Ovary (tissue), 9 donors: ENCODE results near the gene FOXL3. TPM values are rescaled to one million over a fixed set of nuclear protein-coding genes. Genes with fewer than 3 reads are reported as not detected.

Experiments
- DNase-seq, 5 donors: peaks; one replicate each; pipeline ENCODE4 v3.0.0-alpha.2; 2019 to 2020
- H3K27ac ChIP-seq, 2 donors: fragments of 200-600 bp; one replicate each; pipeline versions ENCODE4 v1.5.1 to v1.8.0; 2019 to 2022
- H3K27me3 ChIP-seq: fragments of 200-600 bp; one replicate; pipeline ENCODE4 v1.8.0; 2022
- H3K36me3 ChIP-seq: fragments of 200-600 bp; sonication (generic); one replicate; pipeline ENCODE4 v1.5.1; 2019
- H3K4me1 ChIP-seq: one replicate; pipeline ENCODE4 v1.8.1; 2013; ENCODE audit warnings: mild to moderate bottlenecking, moderate library complexity; ENCODE audit not compliant: insufficient read depth
- H3K4me3 ChIP-seq: fragments of 200-600 bp; sonication (generic); one replicate; pipeline ENCODE4 v1.5.1; 2017
- H3K9me3 ChIP-seq, 2 donors: fragments of 200-600 bp in 1 of 2; sonication (generic) in 1 of 2; one replicate each; pipeline versions ENCODE4 v1.5.1 to v1.8.1; 2013 to 2019; ENCODE audit warnings: mild to moderate bottlenecking in 1 of 2, moderate library complexity in 1 of 2
- CTCF ChIP-seq, 3 donors: fragments of 450-650 bp in 2 of 3; fragments of 200-600 bp in 1 of 3; IDR thresholded peaks; one replicate each; pipeline versions ENCODE4 v1.5.1 to v1.8.0; 2016 to 2022; ENCODE audit warnings: antibody characterized with exemption in 3 of 3, mild to moderate bottlenecking in 1 of 3
- EP300 ChIP-seq: sonication (generic); formaldehyde crosslinking; IDR thresholded peaks from one replicate; pipeline ENCODE4 v1.6.1; 2017; ENCODE audit warnings: antibody characterized with exemption
- POLR2A ChIP-seq: fragments of 450-650 bp; IDR thresholded peaks from one replicate; pipeline ENCODE4 v1.6.1; 2017; ENCODE audit warnings: antibody characterized with exemption, mild to moderate bottlenecking, moderate library complexity
- WGBS, 3 donors: extraction: QIAGEN DNeasy Blood & Tissue Kit in 1 of 3; methylation state at CpG; one replicate each; pipeline versions ENCODE4 v1.1.5 to v1.1.7; 2013 to 2017; 5-methylcytosine and 5-hydroxymethylcytosine counted together
- intact Hi-C, 4 donors: fragments of 100-400 bp; cut with DNase I; formaldehyde crosslinking; loops; one replicate each; pipeline versions ENCODE4 v1.11.0 to v1.15.1; 2022 to 2023
- polyA plus RNA-seq, 2 donors: library from polyadenylated mRNA; stranded (reverse); fragments of 200-250 nt in 1 of 2; fragments of 350-450 nt in 1 of 2; fragmentation: Illumina TruSeq in 1 of 2; extraction: RNeasy Lipid Tissue Mini Kit (QIAGEN cat#74804) in 1 of 2; gene quantifications; one replicate each; pipeline ENCODE4 v1.2.3, GENCODE V29; 2013 to 2014
- total RNA-seq, 7 donors: library from RNA; depleted of rRNA in 2 of 7; stranded (reverse); fragments of >200 nt in 2 of 7; fragmentation: NEBNext Ultra II Directional in 3 of 7; extraction: Animal tissue kit (Norgen Biotek cat#: 25700) in 3 of 7; gene quantifications; one replicate each; pipeline versions ENCODE4 v1.1.0 to v1.2.4, GENCODE V29; 2016 to 2023
- donor health status: DM: no; HTN: no; CAD: no; lungs with moderate emphysema.
- donor health status: DM: no; HTN: no; CAD: no.
- donor health status: Bipolar disorder and iron deficiency.
- donor health status: DM: yes; HTN: yes; CAD: no.
- donor health status: DM: no; HTN: no; CAD: no.
- donor health status: DM: yes; HTN: yes; CAD: no.

The FOXL3 gene
- total and polyA plus RNA-seq, 9 donors, result not detected

DNA sequence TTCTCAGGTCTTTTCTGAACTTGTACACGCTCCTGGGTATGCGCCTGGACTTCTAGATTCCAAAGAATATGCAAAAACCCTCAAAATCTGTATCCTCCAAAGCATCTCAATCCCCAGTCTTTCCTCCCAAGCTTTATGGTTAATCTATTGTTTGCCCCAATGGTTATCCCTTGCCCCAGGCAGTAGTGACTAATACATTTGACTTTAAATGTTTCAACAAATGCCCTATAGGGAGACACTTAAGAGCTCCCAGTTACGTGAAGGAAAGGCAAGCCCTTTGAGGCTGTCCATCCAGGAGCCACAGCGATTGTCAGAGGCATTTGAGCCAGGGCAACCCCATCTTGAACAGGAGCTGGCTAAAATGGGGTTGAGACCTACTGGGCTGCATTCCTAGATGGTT lies 12.7 kb upstream of the FOXL3 start:
- Histone ChIP-seq H3K4me1 (no peaks in the 10 kb centered on the region), H3K36me3 (no peaks in the 10 kb centered on the region), H3K27me3 (no peaks in the 10 kb centered on the region), H3K9me3 (no peaks in the 10 kb centered on the region), H3K27ac (no peak overlapping the region), H3K4me3 (no peak overlapping the region)
- DNase-seq, result no peak
- intact Hi-C loops, result no loop called here
- TF ChIP-seq POLR2A, result no peak
- TF ChIP-seq CTCF (IDR thresholded peaks at IDR 0.05), result no peak
- no peak for TF ChIP-seq EP300
- 86 to 97% (median 92%) methylated on average over 4 of the region's 4 CpGs for WGBS, 3 donors

- H3K4me3 ChIP-seq, result no peak overlapping the region
- DNase-seq, result no peak
- no peaks in the 10 kb centered on the region for H3K36me3 ChIP-seq
- no peaks in the 10 kb centered on the region for H3K27me3 ChIP-seq
- WGBS, 3 donors, result 74 to 83% (median 79%) methylated on average over 5 of the region's 5 CpGs
- H3K27ac ChIP-seq, result no peak overlapping the region
- H3K9me3 ChIP-seq, result no peaks in the 10 kb centered on the region
- H3K4me1 ChIP-seq, result no peaks in the 10 kb centered on the region
- TF ChIP-seq POLR2A (no peak), CTCF (IDR thresholded peaks at IDR 0.05) (no peak), EP300 (no peak)
- intact Hi-C loops, result no loop called here
These were observed 11.9 kb upstream of the FOXL3 start for GRCh38 chr7:278081-278480.

GRCh38 chr7:279821-280220 lies 10.1 kb upstream of the FOXL3 start:
- Histone ChIP-seq H3K9me3 (no peaks in the 10 kb centered on the region), H3K36me3 (no peaks in the 10 kb centered on the region), H3K27ac (no peak overlapping the region), H3K4me1 (no peaks in the 10 kb centered on the region), H3K27me3 (no peaks in the 10 kb centered on the region), H3K4me3 (no peak overlapping the region)
- intact Hi-C loops, result no loop called here
- 76 to 88% (median 81%) methylated on average over 10 of the region's 10 CpGs for WGBS, 3 donors
- DNase-seq, result no peak
- TF ChIP-seq EP300 (no peak), CTCF (IDR thresholded peaks at IDR 0.05) (no peak), POLR2A (no peak)

GRCh38 chr7:280461-280860 lies 9.5 kb upstream of the FOXL3 start:
- H3K4me1 ChIP-seq, result no peaks in the 10 kb centered on the region
- H3K27ac ChIP-seq, result no peak overlapping the region
- H3K27me3 ChIP-seq, result no peaks in the 10 kb centered on the region
- no peak overlapping the region for H3K4me3 ChIP-seq
- no peaks in the 10 kb centered on the region for H3K36me3 ChIP-seq
- H3K9me3 ChIP-seq, result no peaks in the 10 kb centered on the region
- TF ChIP-seq EP300, result no peak
- TF ChIP-seq POLR2A, result no peak
- TF ChIP-seq CTCF (IDR thresholded peaks at IDR 0.05), result no peak
- 72 to 78% (median 77%) methylated on average over 11 of the region's 11 CpGs for WGBS, 3 donors
- no peak for DNase-seq
- intact Hi-C loops, result no loop called here

DNA sequence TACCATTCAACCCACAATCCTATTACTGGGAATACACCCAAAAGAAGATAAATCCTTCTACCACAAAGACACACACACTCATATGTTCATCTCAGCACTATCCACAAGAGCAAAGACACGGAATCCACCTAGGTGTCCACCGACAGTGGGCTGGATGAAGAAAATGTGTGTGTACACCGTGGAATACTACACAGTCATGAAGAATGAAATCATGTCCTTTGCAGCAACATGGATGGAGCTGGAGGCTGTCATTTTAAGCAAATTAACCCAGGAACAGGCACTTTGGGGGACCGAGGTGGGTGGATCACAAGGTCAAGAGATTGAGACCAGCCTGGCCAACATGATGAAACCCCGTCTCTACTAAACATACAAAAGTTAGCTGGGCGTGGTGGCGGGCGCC lies 8.3 kb upstream of the FOXL3 start:
- no peaks in the 10 kb centered on the region for H3K9me3 ChIP-seq
- no peak overlapping the region for H3K27ac ChIP-seq
- WGBS, 3 donors, result 90 to 94% (median 93%) methylated on average over 8 of the region's 8 CpGs
- no peak for DNase-seq
- intact Hi-C loops, result no loop called here
- no peaks in the 10 kb centered on the region for H3K36me3 ChIP-seq
- no peaks in the 10 kb centered on the region for H3K4me1 ChIP-seq
- no peak for TF ChIP-seq POLR2A
- no peak overlapping the region for H3K4me3 ChIP-seq
- H3K27me3 ChIP-seq, result no peaks in the 10 kb centered on the region
